D721Med (cell line): ENCODE data around the gene DYRK1A.
"Not testable (repeated sequence)": the region's sequence is repeated elsewhere in the genome, so short reads cannot be mapped to it uniquely, and the experiment has no call there.

ENCODE experiments used
- DNase-seq: peaks from one replicate; pipeline ENCODE4 v3.0.0; 2011; ENCODE audit warnings: low spot score; ENCODE audit not compliant: insufficient read length
- FAIRE-seq: peaks from 2 replicates; lab custom pipeline; 2011; peaks lifted over from hg19 to GRCh38; lab: Jason Lieb, UNC
- CTCF ChIP-seq: IDR thresholded peaks from 2 replicates; pipeline ENCODE4 v1.5.1; 2012; ENCODE audit warnings: mild to moderate bottlenecking, control low read depth; ENCODE audit not compliant: insufficient read depth; ENCODE audit errors: missing control alignments

DYRK1A gene

GRCh38 chr21:37521658-37522057 lies 155.1 kb downstream of the DYRK1A start:
- TF ChIP-seq CTCF: no peak
- DNase-seq: no peak
- no peak for FAIRE-seq

GRCh38 chr21:37522641-37523295 lies 156.2 kb downstream of the DYRK1A start:
- FAIRE-seq: no peak
- TF ChIP-seq CTCF: no peak
- no peak for DNase-seq

GRCh38 chr21:37524944-37525343 lies 158.4 kb downstream of the DYRK1A start:
- not testable (repeated sequence) for FAIRE-seq, DNase-seq

GRCh38 chr21:37525810-37526209 lies 159.2 kb downstream of the DYRK1A start:
- FAIRE-seq (no peak), DNase-seq (no peak)
- TF ChIP-seq CTCF: no peak

- FAIRE-seq: no peak
- no peak for TF ChIP-seq CTCF
- no peak for DNase-seq
Observed at GRCh38 chr21:37527103-37527502, 160.5 kb downstream of the DYRK1A start.

GRCh38 chr21:37527716-37528115 lies 161.1 kb downstream of the DYRK1A start:
- no peak for FAIRE-seq
- TF ChIP-seq CTCF: no peak
- DNase-seq: no peak

- no peak for TF ChIP-seq CTCF
- DNase-seq (no peak), FAIRE-seq (no peak)
Observed at GRCh38 chr21:37528150-37528937, 161.8 kb downstream of the DYRK1A start.
